ENCODE measurements around the gene NHSL1.
A peak's percentile ranks its signal among the peaks of the same experiment; 100 is the strongest.

NHSL1 gene

DNA sequence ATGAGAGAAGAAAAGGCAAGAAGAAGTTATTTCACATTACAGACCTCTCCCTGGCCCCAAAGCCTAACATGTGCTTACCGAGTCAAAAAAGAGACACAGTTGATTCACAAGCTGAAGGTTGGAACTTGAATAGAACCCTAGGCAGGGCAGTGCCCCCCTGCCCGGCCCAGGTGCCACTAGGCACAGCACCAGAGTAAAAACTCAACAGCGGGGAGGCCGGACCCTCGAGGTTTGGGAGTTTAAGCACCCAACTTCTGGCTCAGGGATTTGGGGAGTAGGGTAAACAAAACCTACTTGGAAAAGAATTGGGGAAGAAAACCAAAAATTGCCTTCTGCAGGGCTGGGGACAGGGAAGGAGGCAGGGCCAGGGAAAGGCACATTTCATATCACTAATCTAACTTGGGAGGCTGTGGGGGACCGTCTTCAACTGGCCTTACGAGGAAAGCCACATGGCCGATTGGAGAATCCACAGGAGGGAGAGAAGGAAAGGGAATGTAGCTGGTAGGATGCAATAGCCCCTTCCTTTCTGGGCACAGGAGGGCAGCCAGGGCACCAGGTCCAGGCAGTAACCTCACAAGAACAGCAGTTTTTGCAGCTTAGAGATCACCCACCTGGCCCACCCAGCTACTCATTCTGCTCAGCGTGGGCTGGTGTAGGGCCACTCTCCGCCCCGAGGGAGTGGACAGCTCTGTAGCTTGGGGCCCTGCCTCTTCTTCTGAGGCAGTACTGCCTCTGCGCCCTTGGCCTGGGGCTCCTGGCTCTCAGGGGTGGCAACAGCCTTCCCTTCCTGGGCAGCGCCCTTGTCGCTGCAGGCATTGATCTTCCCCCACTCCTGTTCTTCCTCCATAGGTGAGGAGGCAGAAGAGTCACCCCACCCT is 97.1 kb downstream of the NHSL1 start:
- no peak overlapping the region for H3K23ac ChIP-seq (ENCODE audit: low read depth, low read length, poor library complexity)

GRCh38 chr6:138400326-138400725 is 99.0 kb downstream of the NHSL1 start:
- no CpG with 5 or more reads among the region's 3 CpGs for WGBS, 2 donors (ENCODE audit: extremely low coverage in 2 of 2, insufficient read length in 2 of 2, insufficient replicate concordance in 1 of 2)
- H3K4ac ChIP-seq (ENCODE audit: low read length), result no peak overlapping the region
- H3K9me3 ChIP-seq (replicated peaks in 1 of 2; ENCODE audit: control insufficient read depth in 2 of 2, insufficient read depth in 1 of 2, low read depth in 1 of 2, low read length in 2 of 2), result no peaks in the 10 kb centered on the region
- no peak overlapping the region for H2BK5ac ChIP-seq (ENCODE audit: low read length)
- H2BK120ac ChIP-seq (ENCODE audit: low read depth, low read length), result no peak overlapping the region
- no peak overlapping the region for H3K4me2 ChIP-seq (ENCODE audit: insufficient read depth, low read length, poor library complexity, severe bottlenecking)
- no peak overlapping the region for H2BK15ac ChIP-seq (ENCODE audit: low read length)
- H3K23ac ChIP-seq (ENCODE audit: low read depth, low read length, poor library complexity), result no peak overlapping the region
- H2BK12ac ChIP-seq (ENCODE audit: low read length), result no peak overlapping the region
- no peak overlapping the region for H3K18ac ChIP-seq (ENCODE audit: low read length)
- H4K91ac ChIP-seq (ENCODE audit: low read depth, low read length, poor library complexity), result no peak overlapping the region
- peaks cover 2 to 3% of the 10 kb centered on the region in 2 donors for H3K4me1 ChIP-seq (ENCODE audit: control insufficient read depth in 2 of 2, insufficient read depth in 1 of 2, low read depth in 1 of 2, low read length in 2 of 2)
- H2AK5ac ChIP-seq (ENCODE audit: low read depth, low read length), result no peak overlapping the region
- H3K4me3 ChIP-seq (ENCODE audit: low read length in 2 of 2), result no peak overlapping the region
- H3K14ac ChIP-seq (ENCODE audit: low read length), result no peak overlapping the region
- H4K8ac ChIP-seq (ENCODE audit: low read depth, low read length), result no peak overlapping the region
- no peak for DNase-seq (ENCODE audit: low spot score)
- peaks cover 0 to 6% (median 0%) of the 10 kb centered on the region in 3 experiments for H3K27me3 ChIP-seq (ENCODE audit: control insufficient read depth in 3 of 3, insufficient read depth in 3 of 3, low read depth in 1 of 3, low read length in 3 of 3)
- no peak overlapping the region for H3K9ac ChIP-seq (ENCODE audit: low read depth, low read length, poor library complexity)
- H2AFZ ChIP-seq (ENCODE audit: low read length), result no peak overlapping the region
- no peaks in the 10 kb centered on the region for H3K36me3 ChIP-seq (replicated peaks in 1 of 2; ENCODE audit: control insufficient read depth in 2 of 2, insufficient read depth in 2 of 2, low read length in 2 of 2)
- H3K79me1 ChIP-seq (ENCODE audit: low read depth, low read length), result no peaks in the 10 kb centered on the region
- H3K27ac ChIP-seq (replicated peaks; ENCODE audit: low read length), result no peak overlapping the region

More for the DNA sequence above, 97.1 kb downstream of the NHSL1 start:
- no peak overlapping the region for H2BK12ac ChIP-seq (ENCODE audit: low read length)
- no peak overlapping the region for H2BK15ac ChIP-seq (ENCODE audit: low read length)
- peaks cover 2 to 5% of the 10 kb centered on the region in 2 donors for H3K4me1 ChIP-seq (ENCODE audit: control insufficient read depth in 2 of 2, insufficient read depth in 1 of 2, low read depth in 1 of 2, low read length in 2 of 2)
- DNase-seq (ENCODE audit: low spot score), result no peak
- no peak overlapping the region for H3K4me2 ChIP-seq (ENCODE audit: insufficient read depth, low read length, poor library complexity, severe bottlenecking)
- H3K9ac ChIP-seq (ENCODE audit: low read depth, low read length, poor library complexity), result no peak overlapping the region
- no peak overlapping the region for H3K4ac ChIP-seq (ENCODE audit: low read length)
- H3K9me3 ChIP-seq (replicated peaks in 1 of 2; ENCODE audit: control insufficient read depth in 2 of 2, insufficient read depth in 1 of 2, low read depth in 1 of 2, low read length in 2 of 2), result no peaks in the 10 kb centered on the region
- H2BK120ac ChIP-seq (ENCODE audit: low read depth, low read length), result no peak overlapping the region
- peak overlapping the region; percentile 56 for H3K18ac ChIP-seq (ENCODE audit: low read length)
- H3K14ac ChIP-seq (ENCODE audit: low read length), result no peak overlapping the region
- no peak overlapping the region for H4K91ac ChIP-seq (ENCODE audit: low read depth, low read length, poor library complexity)
- no peak overlapping the region for H2BK5ac ChIP-seq (ENCODE audit: low read length)
- H3K36me3 ChIP-seq (replicated peaks in 1 of 2; ENCODE audit: control insufficient read depth in 2 of 2, insufficient read depth in 2 of 2, low read length in 2 of 2), result peaks cover 6 to 16% of the 10 kb centered on the region in 2 donors
- no peak overlapping the region for H2AK5ac ChIP-seq (ENCODE audit: low read depth, low read length)
- peaks cover 0 to 6% (median 0%) of the 10 kb centered on the region in 3 experiments for H3K27me3 ChIP-seq (ENCODE audit: control insufficient read depth in 3 of 3, insufficient read depth in 3 of 3, low read depth in 1 of 3, low read length in 3 of 3)
- no peak overlapping the region for H2AFZ ChIP-seq (ENCODE audit: low read length)
- no peak overlapping the region for H4K8ac ChIP-seq (ENCODE audit: low read depth, low read length)
- no peaks in the 10 kb centered on the region for H3K79me1 ChIP-seq (ENCODE audit: low read depth, low read length)
- H3K27ac ChIP-seq (replicated peaks; ENCODE audit: low read length), result no peak overlapping the region
- H3K4me3 ChIP-seq (ENCODE audit: low read length in 2 of 2), result no peak overlapping the region
- WGBS, 2 donors (ENCODE audit: extremely low coverage in 2 of 2, insufficient read length in 2 of 2, insufficient replicate concordance in 1 of 2), result no CpG with 5 or more reads among the region's 14 CpGs

- no peak overlapping the region for H2BK15ac ChIP-seq (ENCODE audit: low read length)
- DNase-seq (ENCODE audit: low spot score), result no peak
- no CpG with 5 or more reads among the region's 8 CpGs for WGBS, 2 donors (ENCODE audit: extremely low coverage in 2 of 2, insufficient read length in 2 of 2, insufficient replicate concordance in 1 of 2)
Measured at GRCh38 chr6:138397128-138398122, 101.9 kb downstream of the NHSL1 start.

More at GRCh38 chr6:138397128-138398122, 101.9 kb downstream of the NHSL1 start:
- Histone ChIP-seq H3K14ac (ENCODE audit: low read length) (no peak overlapping the region), H3K36me3 (replicated peaks in 1 of 2; ENCODE audit: control insufficient read depth in 2 of 2, insufficient read depth in 2 of 2, low read length in 2 of 2) (no peaks in the 10 kb centered on the region), H2AK5ac (ENCODE audit: low read depth, low read length) (no peak overlapping the region), H2AFZ (ENCODE audit: low read length) (no peak overlapping the region), H4K91ac (ENCODE audit: low read depth, low read length, poor library complexity) (no peak overlapping the region), H3K4me2 (ENCODE audit: insufficient read depth, low read length, poor library complexity, severe bottlenecking) (no peak overlapping the region), H3K18ac (ENCODE audit: low read length) (no peak overlapping the region), H3K79me1 (ENCODE audit: low read depth, low read length) (no peaks in the 10 kb centered on the region), H3K27ac (replicated peaks; ENCODE audit: low read length) (no peak overlapping the region), H2BK120ac (ENCODE audit: low read depth, low read length) (no peak overlapping the region), H3K23ac (ENCODE audit: low read depth, low read length, poor library complexity) (no peak overlapping the region), H2BK5ac (ENCODE audit: low read length) (no peak overlapping the region), H3K4me3 (ENCODE audit: low read length in 2 of 2) (no peak overlapping the region), H3K9me3 (replicated peaks in 1 of 2; ENCODE audit: control insufficient read depth in 2 of 2, insufficient read depth in 1 of 2, low read depth in 1 of 2, low read length in 2 of 2) (no peaks in the 10 kb centered on the region), H2BK12ac (ENCODE audit: low read length) (no peak overlapping the region), H3K27me3 (ENCODE audit: control insufficient read depth in 3 of 3, insufficient read depth in 3 of 3, low read depth in 1 of 3, low read length in 3 of 3) (peaks cover 0 to 4% (median 0%) of the 10 kb centered on the region in 3 experiments), H3K4ac (ENCODE audit: low read length) (no peak overlapping the region), H3K4me1 (ENCODE audit: control insufficient read depth in 2 of 2, insufficient read depth in 1 of 2, low read depth in 1 of 2, low read length in 2 of 2) (no peaks in the 10 kb centered on the region), H3K9ac (ENCODE audit: low read depth, low read length, poor library complexity) (no peak overlapping the region), H4K8ac (ENCODE audit: low read depth, low read length) (no peak overlapping the region)
